Stimulated activated CD8-positive, alpha-beta memory T cell treated with anti-CD3 and anti-CD28 coated beads, Interleukin-7, amount 100 ng/mL, for 1 hour (primary cell): ENCODE results near the gene CAMTA1.
"Not testable (repeated sequence)": the region's sequence is repeated elsewhere in the genome, so short reads cannot be mapped to it uniquely, and the experiment has no call there.

ENCODE experiments used
- DNase-seq, 2 donors: peaks; one replicate each; pipeline ENCODE4 v3.0.0-alpha.2; 2020; ENCODE audit warnings: low read depth in 2 of 2

The CAMTA1 gene

GRCh38 chr1:7691576-7691975 is 906.3 kb downstream of the CAMTA1 start:
- no peak for DNase-seq

- DNase-seq, result no peak
Measured at GRCh38 chr1:7692005-7692404, 906.8 kb downstream of the CAMTA1 start.

DNA sequence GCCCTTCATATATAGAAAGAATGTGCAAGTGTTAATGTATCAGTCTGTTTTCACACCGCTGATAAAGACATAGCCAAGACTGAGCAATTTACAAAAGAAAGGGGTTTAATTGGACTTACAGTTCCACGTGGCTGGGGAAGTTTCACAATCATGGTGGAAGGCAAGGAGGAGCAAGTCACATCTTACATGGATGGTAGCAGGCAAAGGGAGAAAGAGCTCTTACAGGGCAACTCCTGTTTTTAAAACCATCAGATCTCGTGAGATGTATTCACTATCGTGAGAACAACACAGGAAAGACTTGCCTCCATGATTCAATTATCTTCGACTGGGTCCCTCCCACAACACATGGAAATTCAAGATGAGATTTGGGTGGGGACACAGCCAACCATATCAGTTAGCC is 907.8 kb downstream of the CAMTA1 start:
- not testable (repeated sequence) for DNase-seq

- no peak for DNase-seq
Measured at GRCh38 chr1:7693662-7694061, 908.4 kb downstream of the CAMTA1 start.

GRCh38 chr1:7694600-7695496 is 909.6 kb downstream of the CAMTA1 start:
- DNase-seq, result no peak

- no peak for DNase-seq
Measured at GRCh38 chr1:7695497-7696117, 910.4 kb downstream of the CAMTA1 start.

- no peak for DNase-seq
Measured at GRCh38 chr1:7698641-7699040, 913.4 kb downstream of the CAMTA1 start.

DNA sequence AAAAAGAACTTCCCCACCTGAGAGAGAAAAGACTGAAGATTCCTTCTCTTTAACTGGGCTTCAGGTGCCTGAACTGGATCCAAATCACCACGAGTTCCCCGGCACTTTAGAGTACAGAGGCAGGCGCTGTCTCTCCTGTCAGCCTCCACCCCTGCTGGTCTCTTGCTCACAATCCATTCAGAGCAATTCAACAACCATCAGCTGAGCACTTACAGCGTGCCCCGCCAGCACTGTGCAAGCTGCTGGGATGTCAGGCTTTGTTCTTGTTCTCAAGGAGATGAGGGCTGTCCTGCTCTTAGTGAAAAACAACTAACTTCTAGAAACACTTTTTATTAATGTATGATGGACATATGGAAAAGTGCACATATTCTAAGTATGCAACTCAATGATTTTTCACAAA is 917.1 kb downstream of the CAMTA1 start:
- DNase-seq, result no peak

DNA sequence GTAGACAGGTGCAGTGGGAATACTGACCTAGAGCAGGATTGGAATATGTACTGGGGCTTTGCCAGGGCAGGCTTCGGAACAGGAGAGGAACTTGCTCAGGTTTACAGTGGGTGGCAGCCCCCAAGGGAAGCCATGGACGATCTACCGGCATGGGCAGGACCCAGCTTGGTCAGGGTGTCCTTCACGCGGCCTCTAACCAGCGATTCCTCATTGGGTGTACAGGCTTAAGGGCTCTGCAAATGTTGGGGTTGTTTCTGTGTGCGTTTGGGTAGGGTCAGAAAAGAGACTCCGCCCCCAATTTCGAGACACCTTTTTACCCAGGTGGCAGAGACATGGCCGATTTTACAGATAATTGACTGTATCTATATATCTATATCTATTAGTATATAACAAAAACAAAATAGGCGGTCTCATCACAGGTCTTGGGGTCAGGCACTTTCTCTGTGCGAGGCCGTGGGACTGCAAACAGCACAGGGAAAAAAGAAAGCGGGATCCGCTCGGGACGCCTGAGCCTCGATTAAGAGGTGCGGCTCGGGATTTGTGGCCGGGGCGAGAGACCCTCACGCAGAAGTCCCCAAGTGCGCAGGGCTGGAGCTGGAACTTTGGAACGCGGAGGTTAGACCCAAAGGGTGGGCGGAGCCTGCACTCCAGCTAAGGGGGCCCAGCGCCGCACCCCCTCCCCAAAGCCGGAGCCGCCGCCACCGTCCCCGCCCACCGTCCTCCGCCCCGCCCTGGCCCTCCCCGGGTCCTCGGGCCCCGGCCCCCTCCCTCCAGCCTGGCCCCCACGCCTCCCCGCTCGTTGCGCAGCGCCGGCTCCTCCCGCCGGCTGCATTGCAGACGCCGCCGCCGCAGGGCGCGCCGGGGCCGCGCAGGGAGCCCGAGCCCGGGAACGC is 918.3 kb downstream of the CAMTA1 start:
- no peak for DNase-seq

GRCh38 chr1:7704214-7705047 is 919.2 kb downstream of the CAMTA1 start:
- peak; percentile 84 to 86 for DNase-seq

- DNase-seq, result no peak
Measured at GRCh38 chr1:7705048-7705907, 920.0 kb downstream of the CAMTA1 start.

GRCh38 chr1:7705908-7706216 is 920.6 kb downstream of the CAMTA1 start:
- DNase-seq, result no peak

DNA sequence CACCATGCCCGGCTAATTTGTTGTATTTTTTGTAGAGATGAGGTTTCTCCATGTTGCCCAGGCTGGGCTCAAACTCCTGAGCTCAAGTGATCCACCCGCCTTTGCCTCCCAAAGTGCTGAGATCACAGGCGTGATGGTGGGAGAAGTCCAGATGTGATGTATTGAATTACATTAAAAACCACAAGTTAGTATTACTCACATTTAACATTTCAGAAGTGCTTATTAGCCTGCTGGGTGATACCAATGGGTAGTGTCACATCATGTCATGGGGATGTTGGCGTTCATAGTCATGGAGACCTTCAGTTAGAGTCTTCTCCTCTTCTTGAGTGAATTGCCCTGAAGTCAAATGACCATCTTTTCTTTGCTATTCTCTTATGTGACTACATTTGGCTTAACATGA is 922.3 kb downstream of the CAMTA1 start:
- DNase-seq, result no peak

GRCh38 chr1:7708065-7708464 is 922.8 kb downstream of the CAMTA1 start:
- DNase-seq, result not testable (repeated sequence)

DNA sequence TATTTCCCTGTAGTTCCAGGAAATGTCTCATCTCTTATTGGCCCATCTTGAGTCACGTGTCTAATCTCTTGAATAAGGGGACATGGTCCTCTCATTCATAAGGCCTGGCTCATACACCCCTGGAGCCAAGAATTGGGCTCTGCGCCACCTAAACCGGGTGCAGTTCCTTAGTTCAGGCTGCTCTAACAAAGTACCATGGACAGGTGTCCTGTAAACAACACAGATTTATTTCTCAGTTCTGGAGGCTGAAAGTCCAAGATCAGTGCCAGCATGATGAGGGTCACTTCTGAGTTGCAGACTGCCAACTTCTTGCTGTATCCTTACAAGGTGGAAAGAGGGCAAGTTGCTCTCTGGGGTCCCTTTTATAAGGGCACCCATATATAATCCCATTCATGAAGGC is 925.6 kb downstream of the CAMTA1 start:
- no peak for DNase-seq

- no peak for DNase-seq
Measured at GRCh38 chr1:7712731-7713323, 927.6 kb downstream of the CAMTA1 start.

DNA sequence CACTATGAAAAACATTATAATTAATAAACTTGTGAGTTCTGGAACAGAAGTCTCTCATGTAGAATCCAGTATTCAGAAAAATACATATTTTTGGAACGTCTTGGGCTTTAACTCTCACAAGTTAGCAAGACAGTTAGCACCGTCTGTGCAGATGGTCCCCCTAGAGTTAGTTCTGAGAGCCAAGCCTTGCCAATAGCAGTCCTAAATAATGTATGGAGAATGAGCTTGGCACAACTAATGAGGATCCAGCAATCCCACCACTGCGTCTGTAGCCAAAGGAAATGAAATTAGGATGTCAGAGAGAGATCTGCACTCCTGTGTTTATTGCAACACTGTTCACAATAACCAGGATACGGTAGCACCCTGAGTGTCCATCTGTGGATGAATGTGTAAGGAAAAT is 931.3 kb downstream of the CAMTA1 start:
- no peak for DNase-seq

DNA sequence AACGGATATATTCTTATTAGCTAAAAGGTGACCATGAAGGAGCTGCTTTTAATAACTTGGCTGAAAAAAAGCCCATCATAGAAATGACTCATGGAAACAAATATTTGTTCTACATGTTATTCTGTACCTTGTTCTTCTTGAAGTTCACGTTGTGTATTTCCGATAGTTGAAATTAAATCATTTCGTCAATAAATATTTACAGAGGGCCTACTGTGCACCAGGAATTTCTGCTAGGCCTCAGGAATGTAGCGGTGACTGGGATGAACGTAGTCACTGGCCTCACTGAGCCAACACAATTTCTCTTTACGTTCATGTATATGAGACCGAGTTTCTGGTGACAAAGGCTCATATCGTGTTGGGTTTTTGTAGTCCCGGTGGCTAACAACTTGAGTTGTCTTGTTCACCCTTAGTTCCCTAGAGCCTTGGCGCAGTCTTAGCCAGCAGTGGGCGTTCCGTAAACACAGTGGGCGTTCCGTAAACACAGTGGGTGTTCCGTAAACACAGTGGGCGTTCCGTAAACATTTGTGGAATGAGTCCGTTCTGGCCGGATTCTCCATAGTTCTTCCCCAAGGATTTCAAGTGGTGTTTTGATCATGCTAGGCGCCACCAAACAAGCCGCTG is 932.6 kb downstream of the CAMTA1 start:
- no peak for DNase-seq

- DNase-seq, result no peak
Measured at GRCh38 chr1:7719468-7720094, 934.3 kb downstream of the CAMTA1 start.
